IMR-90 (cell line): ENCODE measurements around the gene ANOS1. TPM values are rescaled to one million over a fixed set of nuclear protein-coding genes. Genes with fewer than 3 reads are reported as not detected.

Source experiments
- ATAC-seq: fragments of 200-7000 bp; cut with Tn5 transposase; 2 replicates; pipeline ENCODE4 v1.9.1; 2020; ENCODE audit warnings: low read depth, mild to moderate bottlenecking, moderate library complexity
- BruUV-seq: library from RNA; stranded (reverse); fragments of 400-500 nt; replicated peaks from 2 replicates; lab custom pipeline; 2021; lab: Mats Ljungman, UMichigan
- CTCF ChIA-PET: fragments of 300-600 bp; formaldehyde crosslinking; extraction: SDS; loops from one replicate; lab custom pipeline; 2021; ENCODE audit warnings: antibody characterized with exemption; lab: Yijun Ruan, JAX
- POLR2A ChIA-PET: fragments of 300-600 bp; sonication (Branson Sonifier 250); formaldehyde crosslinking; loops from one replicate; lab custom pipeline; 2022; ENCODE audit warnings: antibody characterized with exemption; ENCODE audit not compliant: unreplicated experiment; lab: Charles Lee
- DNase-seq: peaks from one replicate; pipeline ENCODE4 v3.0.0; 2013
- H2AFZ ChIP-seq: replicated peaks from 2 replicates; pipeline ENCODE3; 2013; ENCODE audit warnings: low read length, mild to moderate bottlenecking; ENCODE audit not compliant: poor library complexity
- H2AK5ac ChIP-seq: 2 replicates; pipeline ENCODE4 v1.6.1; 2013; ENCODE audit warnings: low read depth, low read length, inconsistent platforms
- H2AK9ac ChIP-seq: replicated peaks from 2 replicates; pipeline ENCODE3; 2013; ENCODE audit warnings: mild to moderate bottlenecking, low read depth, low read length, moderate library complexity; ENCODE audit not compliant: poor library complexity
- H2BK120ac ChIP-seq: 2 replicates; pipeline ENCODE4 v1.6.1; 2013; ENCODE audit warnings: low read depth, low read length, inconsistent platforms
- H2BK15ac ChIP-seq: 3 replicates; pipeline ENCODE4 v1.6.1; 2013; ENCODE audit warnings: low read depth, low read length, inconsistent platforms
- H2BK20ac ChIP-seq: 2 replicates; pipeline ENCODE4 v1.6.1; 2013; ENCODE audit warnings: low read depth, mild to moderate bottlenecking, inconsistent platforms, low read length, moderate library complexity
- H2BK5ac ChIP-seq: 2 replicates; pipeline ENCODE4 v1.6.1; 2013; ENCODE audit warnings: mild to moderate bottlenecking, low read depth, low read length, inconsistent platforms; ENCODE audit not compliant: poor library complexity, severe bottlenecking
- H3K14ac ChIP-seq: replicated peaks from 2 replicates; pipeline ENCODE4 v1.6.1; 2013; ENCODE audit warnings: low read depth, low read length, inconsistent platforms
- H3K18ac ChIP-seq: 2 replicates; pipeline ENCODE4 v1.6.1; 2013; ENCODE audit warnings: low read depth, low read length, control low read depth
- H3K23ac ChIP-seq: 2 replicates; pipeline ENCODE4 v1.6.1; 2013; ENCODE audit warnings: low read depth, low read length, inconsistent platforms
- H3K27ac ChIP-seq: 2 replicates; pipeline ENCODE4 v1.5.1; 2013; ENCODE audit warnings: mild to moderate bottlenecking, control low read depth, low read length; ENCODE audit not compliant: insufficient read depth
- H3K27me3 ChIP-seq: 2 replicates; pipeline ENCODE4 v1.6.1; 2013; ENCODE audit warnings: low read length; ENCODE audit not compliant: control insufficient read depth, insufficient read depth
- H3K36me3 ChIP-seq: 2 replicates; pipeline ENCODE4 v1.6.1; 2013; ENCODE audit warnings: low read length, mixed read lengths; ENCODE audit not compliant: control insufficient read depth, insufficient read depth
- H3K4ac ChIP-seq: 2 replicates; pipeline ENCODE4 v1.6.1; 2013; ENCODE audit warnings: low read depth, low read length, inconsistent platforms
- H3K4me1 ChIP-seq: 2 replicates; pipeline ENCODE4 v1.6.1; 2013; ENCODE audit warnings: low read length, mixed read lengths; ENCODE audit not compliant: control insufficient read depth, insufficient read depth
- H3K4me2 ChIP-seq: 2 replicates; pipeline ENCODE4 v1.6.1; 2013; ENCODE audit warnings: low read depth, mild to moderate bottlenecking, control low read depth, low read length, moderate library complexity
- H3K4me3 ChIP-seq: 2 replicates; pipeline ENCODE4 v1.5.1; 2013; ENCODE audit warnings: low read depth, mild to moderate bottlenecking, control low read depth, low read length, moderate library complexity; ENCODE audit not compliant: insufficient read depth
- H3K56ac ChIP-seq: 2 replicates; pipeline ENCODE4 v1.6.1; 2013; ENCODE audit warnings: low read length, inconsistent platforms; ENCODE audit not compliant: insufficient read depth; ENCODE audit errors: extremely low read depth
- H3K79me1 ChIP-seq, 2 experiments: 2 replicates each; pipeline ENCODE4 v1.6.1; 2013; ENCODE audit warnings: low read length in 2 of 2, inconsistent platforms in 1 of 2, low read depth in 1 of 2
- H3K9ac ChIP-seq: 2 replicates; pipeline ENCODE4 v1.6.1; 2013; ENCODE audit warnings: low read depth, low read length, control low read depth
- H3K9me1 ChIP-seq: 2 replicates; pipeline ENCODE4 v1.6.1; 2013; ENCODE audit warnings: low read length, inconsistent platforms; ENCODE audit not compliant: insufficient read depth
- H3K9me3 ChIP-seq: 2 replicates; pipeline ENCODE4 v1.6.1; 2013; ENCODE audit warnings: low read length; ENCODE audit not compliant: control insufficient read depth, insufficient read depth
- H4K20me1 ChIP-seq: 2 replicates; pipeline ENCODE4 v1.6.1; 2013; ENCODE audit warnings: low read length, inconsistent platforms; ENCODE audit not compliant: insufficient read depth
- H4K5ac ChIP-seq: 2 replicates; pipeline ENCODE4 v1.6.1; 2013; ENCODE audit warnings: mild to moderate bottlenecking, low read depth, low read length, control low read depth
- H4K8ac ChIP-seq, 2 experiments: 2 replicates each; pipeline ENCODE4 v1.6.1; 2013; ENCODE audit warnings: low read depth in 2 of 2, low read length in 2 of 2, control low read depth in 1 of 2, inconsistent platforms in 1 of 2
- H4K91ac ChIP-seq: 2 replicates; pipeline ENCODE4 v1.6.1; 2013; ENCODE audit warnings: low read depth, low read length, inconsistent platforms; ENCODE audit not compliant: insufficient read depth
- BHLHE40 ChIP-seq: fragments of 150-350 bp; IDR thresholded peaks from 2 replicates; pipeline ENCODE4 v1.6.1; 2016; ENCODE audit warnings: mild to moderate bottlenecking, low read depth, low read length
- CEBPB ChIP-seq: IDR thresholded peaks from 2 replicates; pipeline ENCODE4 v1.6.1; 2012; ENCODE audit warnings: low read depth, low read length, improper control_type of control experiment
- CHD1 ChIP-seq: IDR thresholded peaks from 2 replicates; pipeline ENCODE4 v1.6.1; 2012; ENCODE audit warnings: low read depth, low read length, improper control_type of control experiment
- CTCF ChIP-seq: conservative IDR thresholded peaks from 2 replicates; pipeline ENCODE4 v1.5.1; 2012; ENCODE audit warnings: mild to moderate bottlenecking, low read depth, low read length, improper control_type of control experiment
- ELK1 ChIP-seq: fragments of 150-350 bp; IDR thresholded peaks from 2 replicates; pipeline ENCODE4 v1.6.1; 2016; ENCODE audit warnings: low read depth, mild to moderate bottlenecking, low read length, moderate library complexity, borderline replicate concordance
- FOS ChIP-seq: fragments of 150-350 bp; IDR thresholded peaks from 2 replicates; pipeline ENCODE4 v1.6.1; 2016; ENCODE audit warnings: low read depth, low read length
- MAFK ChIP-seq: IDR thresholded peaks from 2 replicates; pipeline ENCODE4 v1.6.1; 2012; ENCODE audit warnings: low read depth, low read length, improper control_type of control experiment
- MAZ ChIP-seq: IDR thresholded peaks from 2 replicates; pipeline ENCODE4 v1.6.1; 2012; ENCODE audit warnings: low read depth, mild to moderate bottlenecking, low read length, improper control_type of control experiment, moderate library complexity, borderline replicate concordance
- MXI1 ChIP-seq: IDR thresholded peaks from 2 replicates; pipeline ENCODE4 v1.6.1; 2012; ENCODE audit warnings: low read depth, mild to moderate bottlenecking, low read length, moderate library complexity, borderline replicate concordance
- NFE2L2 ChIP-seq: fragments of 150-350 bp; IDR thresholded peaks from 2 replicates; pipeline ENCODE4 v1.6.1; 2016; ENCODE audit warnings: low read depth, mild to moderate bottlenecking, low read length
- POLR2A ChIP-seq: IDR thresholded peaks from 2 replicates; pipeline ENCODE4 v1.6.1; 2012; ENCODE audit warnings: mild to moderate bottlenecking, low read depth, low read length
- RAD21 ChIP-seq: IDR thresholded peaks from 2 replicates; pipeline ENCODE4 v1.6.1; 2012; ENCODE audit warnings: low read length, improper control_type of control experiment
- RCOR1 ChIP-seq: IDR thresholded peaks from 2 replicates; pipeline ENCODE4 v1.6.1; 2012; ENCODE audit warnings: mild to moderate bottlenecking, low read length, improper control_type of control experiment; ENCODE audit not compliant: insufficient replicate concordance
- RFX5 ChIP-seq: IDR thresholded peaks from 2 replicates; pipeline ENCODE4 v1.8.0; 2012; ENCODE audit warnings: low read depth, mild to moderate bottlenecking, low read length, moderate library complexity
- SMC3 ChIP-seq: fragments of 150-350 bp; IDR thresholded peaks from 2 replicates; pipeline ENCODE4 v1.6.1; 2016; ENCODE audit warnings: low read depth, mild to moderate bottlenecking, antibody characterized with exemption, low read length, moderate library complexity
- USF2 ChIP-seq: fragments of 150-350 bp; IDR thresholded peaks from 2 replicates; pipeline ENCODE4 v1.6.1; 2017; ENCODE audit warnings: mild to moderate bottlenecking, antibody characterized with exemption, low read length, low read depth
- WGBS, 2 experiments: methylation state at CpG; one replicate each; pipeline versions ENCODE4 v1.1.5 to v1.1.7; 2013; ENCODE audit warnings: missing lambda C conversion rate in 2 of 2; ENCODE audit not compliant: insufficient read length in 1 of 2; ENCODE audit errors: extremely low coverage in 2 of 2; 5-methylcytosine and 5-hydroxymethylcytosine counted together
- dilution Hi-C: fragments of 300-500 bp; cut with HindIII; formaldehyde crosslinking; loops from one replicate; pipeline ENCODE4 v1.14.3; 2018; ENCODE audit warnings: low sequenced_read_pairs; ENCODE audit not compliant: unreplicated experiment
- in situ Hi-C: fragments of 300-500 bp; cut with MboI; formaldehyde crosslinking; loops from 3 replicates; pipeline ENCODE4 v1.14.3; 2019; ENCODE audit warnings: low sequenced_read_pairs, inconsistent platforms, mixed read lengths
- intact Hi-C: fragments of 100-400 bp; cut with micrococcal nuclease; formaldehyde crosslinking; loops from 2 replicates; pipeline ENCODE4 v1.10.0; 2022
- polyA plus RNA-seq, 3 experiments: library from polyadenylated mRNA; depleted of rRNA; stranded (reverse); fragments of >200 nt; gene quantifications; 2 replicates each; pipeline ENCODE4 v1.2.3, GENCODE V29; 2012; ENCODE audit warnings: low replicate concordance in 1 of 3
- total RNA-seq: library from RNA; depleted of rRNA; stranded (reverse); fragments of >200 nt; gene quantifications from 2 replicates; pipeline ENCODE4 v1.2.3, GENCODE V29; 2012

Gene ANOS1
- total and polyA plus RNA-seq, 2 of the 4 experiments (the other 2 are of a cell fraction) = under 0.01 to 0.17 TPM

- H3K79me1 ChIP-seq = no peaks in the 10 kb centered on the region
- no peak overlapping the region for H2AK5ac ChIP-seq
- no peak overlapping the region for H3K56ac ChIP-seq
- in situ Hi-C loops (no loop called here), intact Hi-C loops (no loop called here), dilution Hi-C loops (no loop called here)
- H3K4me2 ChIP-seq = no peak overlapping the region
- no CpG with 5 or more reads among the region's 5 CpGs for WGBS, 2 experiments
- H3K9ac ChIP-seq = no peak overlapping the region
- ChIA-PET POLR2A (no interaction called here), CTCF (no interaction called here)
- no peak overlapping the region for H2BK5ac ChIP-seq
- ATAC-seq (no peak), DNase-seq (no peak)
- H3K9me1 ChIP-seq = no peaks in the 10 kb centered on the region
- no peak overlapping the region for H4K8ac ChIP-seq
- H2AK9ac ChIP-seq = no peak overlapping the region
- H2BK15ac ChIP-seq = no peak overlapping the region
- no peak overlapping the region for H3K14ac ChIP-seq
- no peak overlapping the region for H2BK20ac ChIP-seq
- no peak overlapping the region for H2BK120ac ChIP-seq
- H3K4ac ChIP-seq = no peak overlapping the region
- H3K36me3 ChIP-seq = no peaks in the 10 kb centered on the region
- no peak overlapping the region for H4K91ac ChIP-seq
- no TSS peak for BruUV-seq
- no peak overlapping the region for H3K4me3 ChIP-seq
- H2AFZ ChIP-seq = no peak overlapping the region
- no peak overlapping the region for H4K5ac ChIP-seq
- H4K20me1 ChIP-seq = no peaks in the 10 kb centered on the region
- no peak overlapping the region for H3K27ac ChIP-seq
- H3K4me1 ChIP-seq = no peaks in the 10 kb centered on the region
- no peaks in the 10 kb centered on the region for H3K27me3 ChIP-seq
- TF ChIP-seq POLR2A (no peak), BHLHE40 (no peak), RFX5 (no peak), CTCF (no peak), MAFK (no peak), CHD1 (no peak), CEBPB (no peak), RAD21 (no peak), RCOR1 (no peak), ELK1 (no peak), MXI1 (no peak), SMC3 (no peak), MAZ (no peak), NFE2L2 (no peak), USF2 (no peak), FOS (no peak)
- H3K23ac ChIP-seq = no peak overlapping the region
- H3K18ac ChIP-seq = no peak overlapping the region
- peaks cover 4% of the 10 kb centered on the region; the same call in 1 of the 2 replicates for H3K9me3 ChIP-seq
Measured at GRCh38 chrX:8635812-8636211, 96.1 kb downstream of the ANOS1 start.
